ENCODE measurements around the gene TSEN54. TPM values are rescaled to one million over a fixed set of nuclear protein-coding genes. Genes with fewer than 3 reads are reported as not detected.

TSEN54 gene
- total RNA-seq, 1 experiment from 2014 or later, result 78.7 TPM

DNA sequence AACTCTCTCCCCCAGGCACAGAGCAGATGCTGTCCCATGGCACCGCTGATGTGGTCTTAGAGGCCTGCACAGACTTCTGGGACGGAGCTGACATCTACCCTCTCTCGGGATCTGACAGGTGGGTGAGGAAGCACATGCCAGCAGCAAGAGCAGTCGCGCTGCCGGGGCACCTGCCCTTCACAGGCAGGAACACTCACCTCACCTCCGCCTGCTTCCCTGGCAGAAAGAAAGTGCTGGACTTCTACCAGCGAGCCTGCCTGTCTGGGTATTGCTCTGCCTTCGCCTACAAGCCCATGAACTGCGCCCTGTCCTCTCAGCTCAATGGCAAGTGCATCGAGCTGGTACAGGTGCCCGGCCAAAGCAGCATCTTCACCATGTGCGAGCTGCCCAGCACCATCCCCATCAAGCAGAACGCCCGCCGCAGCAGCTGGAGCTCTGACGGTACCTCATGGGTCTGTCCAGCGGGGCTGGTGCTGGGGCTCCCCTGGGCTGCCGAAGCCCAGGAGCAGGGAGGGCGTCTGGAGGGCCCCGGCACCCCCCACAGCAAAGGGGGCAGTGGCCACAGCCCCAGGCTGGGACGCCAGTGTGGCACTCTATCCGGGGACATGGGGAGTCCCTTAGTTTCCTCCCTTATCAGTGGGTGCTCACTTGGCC lies 22.7 kb upstream of the TSEN54 start:
- POLR2A ChIA-PET, result no interaction called here
- Histone ChIP-seq H3K27me3 (ENCODE audit: control insufficient read depth, insufficient read depth, low read length) (no peaks in the 10 kb centered on the region), H3K4me3 (ENCODE audit: low read depth in 2 of 2, low read length in 2 of 2) (no peak overlapping the region), H3K36me3 (ENCODE audit: control insufficient read depth, insufficient read depth, low read length) (no peaks in the 10 kb centered on the region), H3K4me1 (ENCODE audit: control insufficient read depth, insufficient read depth, low read length) (no peaks in the 10 kb centered on the region), H3K27ac (ENCODE audit: low read length) (no peak overlapping the region), H3K9me3 (ENCODE audit: control insufficient read depth, insufficient read depth, low read depth, low read length) (no peaks in the 10 kb centered on the region)
- in situ Hi-C loops (cut with HindIII; ENCODE audit: low pct_unique_long_range_greater_than_20kb, low sequenced_read_pairs), result no loop called here
- TF ChIP-seq SIN3A (IDR thresholded peaks at IDR 0.05; ENCODE audit: borderline replicate concordance, insufficient read depth, low read depth, low read length) (no peak), TCF7L2 (IDR thresholded peaks at IDR 0.05; ENCODE audit: low read depth, low read length) (no peak), POLR2AphosphoS5 (IDR thresholded peaks at IDR 0.05; ENCODE audit: low read depth, low read length) (no peak)
- TF ChIP-seq, protein P1, sequence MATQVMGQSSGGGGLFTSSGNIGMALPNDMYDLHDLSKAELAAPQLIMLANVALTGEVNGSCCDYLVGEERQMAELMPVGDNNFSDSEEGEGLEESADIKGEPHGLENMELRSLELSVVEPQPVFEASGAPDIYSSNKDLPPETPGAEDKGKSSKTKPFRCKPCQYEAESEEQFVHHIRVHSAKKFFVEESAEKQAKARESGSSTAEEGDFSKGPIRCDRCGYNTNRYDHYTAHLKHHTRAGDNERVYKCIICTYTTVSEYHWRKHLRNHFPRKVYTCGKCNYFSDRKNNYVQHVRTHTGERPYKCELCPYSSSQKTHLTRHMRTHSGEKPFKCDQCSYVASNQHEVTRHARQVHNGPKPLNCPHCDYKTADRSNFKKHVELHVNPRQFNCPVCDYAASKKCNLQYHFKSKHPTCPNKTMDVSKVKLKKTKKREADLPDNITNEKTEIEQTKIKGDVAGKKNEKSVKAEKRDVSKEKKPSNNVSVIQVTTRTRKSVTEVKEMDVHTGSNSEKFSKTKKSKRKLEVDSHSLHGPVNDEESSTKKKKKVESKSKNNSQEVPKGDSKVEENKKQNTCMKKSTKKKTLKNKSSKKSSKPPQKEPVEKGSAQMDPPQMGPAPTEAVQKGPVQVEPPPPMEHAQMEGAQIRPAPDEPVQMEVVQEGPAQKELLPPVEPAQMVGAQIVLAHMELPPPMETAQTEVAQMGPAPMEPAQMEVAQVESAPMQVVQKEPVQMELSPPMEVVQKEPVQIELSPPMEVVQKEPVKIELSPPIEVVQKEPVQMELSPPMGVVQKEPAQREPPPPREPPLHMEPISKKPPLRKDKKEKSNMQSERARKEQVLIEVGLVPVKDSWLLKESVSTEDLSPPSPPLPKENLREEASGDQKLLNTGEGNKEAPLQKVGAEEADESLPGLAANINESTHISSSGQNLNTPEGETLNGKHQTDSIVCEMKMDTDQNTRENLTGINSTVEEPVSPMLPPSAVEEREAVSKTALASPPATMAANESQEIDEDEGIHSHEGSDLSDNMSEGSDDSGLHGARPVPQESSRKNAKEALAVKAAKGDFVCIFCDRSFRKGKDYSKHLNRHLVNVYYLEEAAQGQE (IDR thresholded peaks at IDR 0.05; ENCODE audit: insufficient read depth in 1 of 2, low read depth in 2 of 2, low read length in 1 of 2), result no peak
- BruUV-seq (replicated peaks), result no TSS peak
- intact Hi-C loops (cut with micrococcal nuclease; ENCODE audit: unreplicated experiment), result no loop called here
- no peak for ATAC-seq
- CTCF ChIA-PET, result no interaction called here
- DNase-seq (ENCODE audit: low read depth, low spot score), result no peak

DNA sequence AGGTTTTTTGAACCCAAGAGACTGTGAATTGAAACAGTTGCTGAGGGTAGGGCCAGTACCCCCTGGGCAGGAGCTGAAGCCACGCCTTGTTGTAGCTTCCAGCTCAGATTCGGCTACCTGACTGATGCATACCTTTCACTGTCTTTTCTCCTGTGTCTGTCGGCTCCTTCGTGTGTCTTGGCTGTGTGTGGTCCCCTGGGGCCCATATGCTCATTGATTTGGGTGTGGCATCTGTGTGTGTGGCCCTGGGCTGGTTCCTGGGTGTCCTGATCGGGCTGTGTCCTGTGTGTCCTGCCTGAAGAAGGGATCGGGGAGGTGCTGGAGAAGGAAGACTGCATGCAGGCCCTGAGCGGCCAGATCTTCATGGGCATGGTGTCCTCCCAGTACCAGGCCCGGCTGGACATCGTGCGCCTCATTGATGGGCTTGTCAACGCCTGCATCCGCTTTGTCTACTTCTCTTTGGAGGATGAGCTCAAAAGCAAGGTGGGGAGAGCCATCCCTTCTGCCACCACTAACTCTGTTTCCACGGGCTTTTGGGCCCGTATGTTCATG lies 21.9 kb upstream of the TSEN54 start:
- Histone ChIP-seq H3K36me3 (ENCODE audit: control insufficient read depth, insufficient read depth, low read length) (no peaks in the 10 kb centered on the region), H3K27me3 (ENCODE audit: control insufficient read depth, insufficient read depth, low read length) (no peaks in the 10 kb centered on the region), H3K27ac (ENCODE audit: low read length) (no peak overlapping the region), H3K4me1 (ENCODE audit: control insufficient read depth, insufficient read depth, low read length) (peaks cover 2% of the 10 kb centered on the region; the same call in 1 of the 2 replicates), H3K9me3 (ENCODE audit: control insufficient read depth, insufficient read depth, low read depth, low read length) (no peaks in the 10 kb centered on the region), H3K4me3 (ENCODE audit: low read depth in 2 of 2, low read length in 2 of 2) (no peak overlapping the region)
- POLR2A ChIA-PET, result no interaction called here
- in situ Hi-C loops (cut with HindIII; ENCODE audit: low pct_unique_long_range_greater_than_20kb, low sequenced_read_pairs) (no loop called here), intact Hi-C loops (cut with micrococcal nuclease; ENCODE audit: unreplicated experiment) (no loop called here)
- BruUV-seq (replicated peaks), result no TSS peak
- ATAC-seq (no peak), DNase-seq (ENCODE audit: low read depth, low spot score) (no peak)
- CTCF ChIA-PET, result no interaction called here
- TF ChIP-seq, protein P1 (IDR thresholded peaks at IDR 0.05; ENCODE audit: insufficient read depth in 1 of 2, low read depth in 2 of 2, low read length in 1 of 2), result no peak
- no peak for TF ChIP-seq SIN3A (IDR thresholded peaks at IDR 0.05; ENCODE audit: borderline replicate concordance, insufficient read depth, low read depth, low read length)
- TF ChIP-seq, protein P2, sequence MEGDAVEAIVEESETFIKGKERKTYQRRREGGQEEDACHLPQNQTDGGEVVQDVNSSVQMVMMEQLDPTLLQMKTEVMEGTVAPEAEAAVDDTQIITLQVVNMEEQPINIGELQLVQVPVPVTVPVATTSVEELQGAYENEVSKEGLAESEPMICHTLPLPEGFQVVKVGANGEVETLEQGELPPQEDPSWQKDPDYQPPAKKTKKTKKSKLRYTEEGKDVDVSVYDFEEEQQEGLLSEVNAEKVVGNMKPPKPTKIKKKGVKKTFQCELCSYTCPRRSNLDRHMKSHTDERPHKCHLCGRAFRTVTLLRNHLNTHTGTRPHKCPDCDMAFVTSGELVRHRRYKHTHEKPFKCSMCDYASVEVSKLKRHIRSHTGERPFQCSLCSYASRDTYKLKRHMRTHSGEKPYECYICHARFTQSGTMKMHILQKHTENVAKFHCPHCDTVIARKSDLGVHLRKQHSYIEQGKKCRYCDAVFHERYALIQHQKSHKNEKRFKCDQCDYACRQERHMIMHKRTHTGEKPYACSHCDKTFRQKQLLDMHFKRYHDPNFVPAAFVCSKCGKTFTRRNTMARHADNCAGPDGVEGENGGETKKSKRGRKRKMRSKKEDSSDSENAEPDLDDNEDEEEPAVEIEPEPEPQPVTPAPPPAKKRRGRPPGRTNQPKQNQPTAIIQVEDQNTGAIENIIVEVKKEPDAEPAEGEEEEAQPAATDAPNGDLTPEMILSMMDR (IDR thresholded peaks at IDR 0.05), result no peak
- TF ChIP-seq TCF7L2 (IDR thresholded peaks at IDR 0.05; ENCODE audit: low read depth, low read length), result no peak
- no peak for TF ChIP-seq POLR2AphosphoS5 (IDR thresholded peaks at IDR 0.05; ENCODE audit: low read depth, low read length)

Measured in Panc1 (cell line).